22Rv1 (cell line): ENCODE results near the gene ZNF324.

Experiments used
- CTCF ChIP-seq: fragments of 450-650 bp; IDR thresholded peaks from 2 replicates; pipeline ENCODE4 v1.5.1; 2017; ENCODE audit warnings: mild to moderate bottlenecking
- ZFX ChIP-seq: fragments of 450-650 bp; IDR thresholded peaks from 2 replicates; pipeline ENCODE4 v1.6.1; 2017; ENCODE audit warnings: antibody characterized with exemption, borderline replicate concordance

- TF ChIP-seq ZFX (no peak), CTCF (no peak)
These were observed 11.0 kb downstream of the ZNF324 start for GRCh38 chr19:58477871-58478270.
